ENCODE measurements around the gene BTBD10. TPM values are rescaled to one million over a fixed set of nuclear protein-coding genes. Genes with fewer than 3 reads are reported as not detected.
A peak's percentile ranks its signal among the peaks of the same experiment; 100 is the strongest.

Gene BTBD10
- total RNA-seq, result 10 to 100 TPM; 16.8 to 25.0 TPM

DNA sequence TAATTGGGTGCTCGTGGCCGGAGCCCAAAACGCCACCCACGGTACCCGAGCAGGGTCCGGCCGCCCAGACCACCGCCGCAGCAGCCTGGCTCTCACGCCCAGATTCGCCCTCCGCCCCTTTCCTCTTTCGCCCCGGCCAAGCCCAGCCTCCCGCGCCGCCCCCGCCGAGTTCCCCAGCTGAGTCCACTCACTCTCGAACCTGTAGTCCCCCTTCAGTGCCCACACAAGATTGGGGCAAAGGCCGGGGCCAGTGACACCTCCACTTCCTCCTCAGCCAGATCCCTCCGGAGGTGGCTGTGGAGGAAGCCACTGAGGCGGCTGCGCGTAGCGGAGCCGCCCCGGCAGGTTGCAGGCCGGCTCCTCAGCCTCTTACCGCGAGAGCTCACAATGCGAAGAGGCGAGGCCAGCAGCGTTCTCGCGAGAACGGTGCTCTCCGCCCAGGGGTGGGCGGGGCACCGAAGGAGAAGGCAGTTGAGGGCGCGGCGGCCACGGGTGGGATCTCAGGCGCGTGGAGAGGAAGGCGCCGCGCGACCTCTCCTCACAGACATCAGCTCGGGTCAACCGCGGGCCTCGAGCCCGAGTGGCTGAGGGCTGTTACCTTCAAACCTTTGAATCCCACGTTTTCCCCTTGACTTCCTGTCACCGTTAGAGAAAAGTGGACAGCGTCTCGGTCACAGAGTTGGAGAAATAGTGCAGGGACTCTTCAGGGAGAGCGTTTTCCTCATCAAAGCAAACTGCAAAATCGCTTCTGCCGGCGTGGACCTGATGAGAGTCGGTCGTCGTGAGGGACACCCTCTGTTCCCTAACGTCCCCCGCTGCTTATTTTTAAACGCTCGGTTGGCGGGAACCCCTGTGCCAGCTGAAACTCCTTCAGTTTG lies at the start of gene BTBD10:
TSS of gene BTBD10 (minus strand) at position 322 of the 878 bp plus-strand sequence. CDS start 18,098 bp downstream, outside the sequence.
- no peaks in the 10 kb centered on the region for H3K27me3 Mint-ChIP-seq
- no peaks in the 10 kb centered on the region for H3K9me3 Mint-ChIP-seq
- peaks cover 23% of the 10 kb centered on the region for H3K4me1 Mint-ChIP-seq
- peak within 1 kb of the TSS; percentile 96 for H3K4me3 Mint-ChIP-seq
- peak; percentile 96 for ATAC-seq (replicated peaks)
- H3K36me3 Mint-ChIP-seq (ENCODE audit: low read depth), result peaks cover 10% of the 10 kb centered on the region
- H3K27ac Mint-ChIP-seq, result peak within 1 kb of the TSS; percentile 98

DNA sequence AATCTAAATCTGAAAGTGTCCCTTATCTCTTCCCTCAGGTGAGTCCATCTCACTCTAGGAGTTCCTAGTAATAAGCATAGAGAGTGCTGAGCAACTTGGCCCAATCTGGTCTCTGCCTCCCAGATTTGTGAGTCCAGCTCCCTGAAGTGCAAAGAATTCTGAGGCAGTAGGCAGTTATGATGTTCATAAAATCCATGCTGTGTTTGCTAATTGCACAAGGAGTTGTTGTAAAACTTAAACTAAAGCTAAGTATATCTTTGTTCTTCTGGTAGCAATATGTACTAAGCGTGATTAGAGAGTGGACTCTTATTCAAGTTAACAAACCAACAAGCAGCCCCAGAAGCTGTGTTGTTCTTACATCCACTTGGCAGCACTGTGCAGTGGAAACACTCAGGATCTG lies 40.4 kb upstream of the BTBD10 start:
- Mint-ChIP-seq H3K4me1 (no peaks in the 10 kb centered on the region), H3K9me3 (no peaks in the 10 kb centered on the region), H3K36me3 (ENCODE audit: low read depth) (no peaks in the 10 kb centered on the region), H3K27me3 (peaks cover 34% of the 10 kb centered on the region), H3K27ac (no peak overlapping the region), H3K4me3 (no peak overlapping the region)
- ATAC-seq (replicated peaks), result no peak

DNA sequence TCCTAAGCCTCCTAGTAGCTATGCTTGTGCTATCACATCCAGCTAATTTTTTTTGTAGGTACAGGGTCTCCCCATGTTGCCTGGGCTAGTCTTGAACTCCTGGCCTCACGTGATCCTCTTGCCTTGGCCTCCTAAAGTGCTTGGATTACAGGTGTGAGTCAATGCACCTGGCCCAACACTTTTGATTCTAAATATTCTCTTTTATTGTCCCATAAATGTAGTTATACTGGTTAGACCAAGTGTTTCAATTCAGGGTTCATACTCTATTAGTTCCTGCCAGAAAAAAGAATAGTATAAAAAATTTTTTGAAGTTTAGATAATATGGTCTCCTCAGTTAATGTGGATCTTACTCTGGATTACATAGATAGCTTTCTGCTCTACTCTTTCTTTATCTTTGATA lies 39.5 kb upstream of the BTBD10 start:
- no peaks in the 10 kb centered on the region for H3K4me1 Mint-ChIP-seq
- H3K27ac Mint-ChIP-seq, result no peak overlapping the region

DNA sequence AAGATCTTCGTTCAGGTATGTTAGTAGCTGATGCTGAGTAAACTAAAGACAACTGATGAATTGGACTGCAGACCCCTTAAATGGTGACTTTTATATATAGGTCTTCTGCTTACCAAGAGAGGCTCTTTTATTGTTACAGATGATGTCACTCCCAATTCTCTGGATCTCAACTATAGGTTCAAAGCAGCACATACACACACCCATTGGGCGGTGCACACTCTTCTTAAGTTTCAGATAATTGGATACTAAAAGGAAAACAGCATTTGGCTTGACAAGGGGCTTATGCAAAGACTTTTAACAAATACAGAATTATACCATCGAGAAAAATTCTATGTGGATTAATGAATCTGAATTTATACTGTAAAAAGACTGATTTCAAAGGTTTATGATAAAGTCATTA lies 32.9 kb upstream of the BTBD10 start, which contains the start of gene PTH:
TSS of gene PTH (minus strand) at position 69 of the 400 bp plus-strand sequence. CDS start 3,142 bp downstream, outside the sequence.
- H3K4me1 Mint-ChIP-seq, result no peaks in the 10 kb centered on the region
- no peaks in the 10 kb centered on the region for H3K36me3 Mint-ChIP-seq (ENCODE audit: low read depth)
- H3K27ac Mint-ChIP-seq, result no peak within 1 kb of the TSS
- H3K4me3 Mint-ChIP-seq, result no peak within 1 kb of the TSS
- ATAC-seq (replicated peaks), result no peak
- H3K9me3 Mint-ChIP-seq, result no peaks in the 10 kb centered on the region
- peaks cover 24% of the 10 kb centered on the region for H3K27me3 Mint-ChIP-seq

More for the DNA sequence above, 39.5 kb upstream of the BTBD10 start:
- Mint-ChIP-seq H3K36me3 (ENCODE audit: low read depth) (no peaks in the 10 kb centered on the region), H3K9me3 (no peaks in the 10 kb centered on the region), H3K27me3 (peaks cover 38% of the 10 kb centered on the region), H3K4me3 (no peak overlapping the region)
- no peak for ATAC-seq (replicated peaks)

DNA sequence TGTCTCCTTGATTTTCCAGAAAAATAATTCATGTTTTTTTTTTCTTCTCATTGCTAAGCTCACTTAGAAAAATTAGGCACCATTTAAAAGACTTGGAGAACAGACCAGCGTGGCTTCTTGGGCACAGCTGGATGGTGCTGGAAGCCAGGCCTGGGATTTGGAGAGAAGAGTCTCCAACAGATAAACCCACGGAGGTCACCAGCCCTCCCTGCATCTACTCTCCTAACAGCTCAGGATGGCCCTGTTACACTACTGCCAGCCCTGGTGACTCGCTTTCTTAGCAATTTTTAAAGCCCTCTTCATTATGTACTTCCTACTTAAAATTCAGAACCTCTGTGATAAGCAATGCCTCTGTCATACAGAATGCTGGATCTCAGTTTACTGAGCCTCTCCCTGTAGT lies 31.0 kb upstream of the BTBD10 start:
- Mint-ChIP-seq H3K27me3 (peaks cover 16% of the 10 kb centered on the region), H3K4me3 (no peak overlapping the region), H3K4me1 (no peaks in the 10 kb centered on the region), H3K9me3 (no peaks in the 10 kb centered on the region), H3K36me3 (ENCODE audit: low read depth) (no peaks in the 10 kb centered on the region), H3K27ac (no peak overlapping the region)
- no peak for ATAC-seq (replicated peaks)

DNA sequence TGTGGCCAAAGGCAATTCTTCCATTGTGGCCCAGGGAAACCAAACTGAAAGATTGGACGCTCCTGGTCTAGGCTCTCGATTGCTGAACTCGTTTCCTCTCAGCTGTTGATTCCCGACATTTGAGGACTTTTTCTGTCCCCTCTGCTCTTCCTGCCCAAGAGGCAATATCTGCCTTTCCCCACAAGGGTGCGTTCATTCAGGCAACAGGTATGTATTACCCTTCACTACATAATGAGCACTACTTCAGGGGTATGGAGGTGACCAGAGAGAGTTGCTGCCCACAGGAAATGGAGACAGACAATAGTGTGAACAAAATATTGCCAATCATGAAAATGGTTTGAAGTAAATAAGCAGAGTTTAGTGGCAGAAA lies 24.6 kb upstream of the BTBD10 start:
- H3K36me3 Mint-ChIP-seq (ENCODE audit: low read depth), result no peaks in the 10 kb centered on the region
- H3K27ac Mint-ChIP-seq, result peak overlapping the region; percentile 2
- no peaks in the 10 kb centered on the region for H3K4me1 Mint-ChIP-seq
- no peaks in the 10 kb centered on the region for H3K9me3 Mint-ChIP-seq
- H3K4me3 Mint-ChIP-seq, result peak overlapping the region; percentile 45
- peaks cover 3% of the 10 kb centered on the region for H3K27me3 Mint-ChIP-seq
- peak; percentile 65 for ATAC-seq (replicated peaks)

DNA sequence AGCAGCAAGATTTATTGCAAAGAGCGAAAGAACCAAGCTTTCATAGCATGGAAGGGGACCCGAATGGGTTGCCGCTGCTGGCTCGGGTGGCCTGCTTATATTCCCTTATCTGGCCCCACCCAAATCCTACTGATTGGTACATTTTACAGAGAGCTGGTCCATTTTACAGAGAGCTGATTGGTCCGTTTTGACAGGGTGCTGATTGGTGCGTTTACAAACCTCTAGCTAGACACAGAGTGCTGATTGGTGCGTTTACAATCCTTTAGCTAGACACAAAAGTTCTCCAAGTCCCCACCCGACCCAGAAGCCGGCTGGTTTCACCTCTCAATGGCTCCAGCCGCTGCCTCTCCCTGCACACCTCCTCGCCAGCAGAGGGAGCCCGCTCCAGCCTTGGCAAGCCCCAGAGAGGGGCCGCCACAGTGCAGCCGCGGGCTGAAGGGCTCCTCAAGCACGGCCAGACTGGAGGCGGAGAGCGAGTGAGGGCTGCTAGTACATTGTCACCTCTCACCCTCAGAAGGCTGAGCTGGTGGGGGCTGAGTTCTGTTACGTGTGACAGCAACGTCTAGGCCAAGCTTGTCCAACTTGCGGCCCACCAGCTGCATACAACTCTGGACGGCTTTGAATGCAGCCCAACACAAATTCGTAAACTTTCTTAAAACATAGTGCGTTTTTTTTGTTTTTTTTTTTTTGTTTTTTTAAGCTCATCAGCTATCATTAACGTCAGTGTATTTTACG lies 24.1 kb upstream of the BTBD10 start:
- Mint-ChIP-seq H3K9me3 (no peaks in the 10 kb centered on the region), H3K27ac (peak overlapping the region; percentile 2), H3K4me3 (peak overlapping the region; percentile 45), H3K4me1 (no peaks in the 10 kb centered on the region), H3K36me3 (ENCODE audit: low read depth) (no peaks in the 10 kb centered on the region), H3K27me3 (peaks cover 3% of the 10 kb centered on the region)
- ATAC-seq (replicated peaks), result peak; percentile 86

DNA sequence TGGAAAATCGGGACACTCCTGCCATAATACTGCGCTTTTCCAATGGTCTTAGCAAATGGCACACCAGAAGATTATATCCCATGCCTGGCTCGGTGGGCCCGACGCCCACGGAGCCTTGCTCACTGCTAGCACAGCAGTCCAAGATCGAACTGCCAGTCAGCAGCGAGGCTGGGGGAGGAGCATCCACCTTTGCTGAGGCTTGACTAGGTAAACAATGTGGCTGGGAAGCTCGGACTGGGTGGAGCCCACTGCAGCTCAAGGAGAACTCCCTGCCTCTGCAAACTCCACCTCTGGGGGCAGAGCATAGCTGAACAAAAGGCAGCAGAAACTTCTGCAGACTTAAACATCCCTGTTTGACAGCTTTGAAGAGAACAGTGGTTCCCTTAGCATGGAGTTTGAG lies 17.2 kb upstream of the BTBD10 start:
- H3K4me3 Mint-ChIP-seq, result no peak overlapping the region
- no peaks in the 10 kb centered on the region for H3K9me3 Mint-ChIP-seq
- H3K4me1 Mint-ChIP-seq, result no peaks in the 10 kb centered on the region
- H3K36me3 Mint-ChIP-seq (ENCODE audit: low read depth), result no peaks in the 10 kb centered on the region
- no peak overlapping the region for H3K27ac Mint-ChIP-seq
- peaks cover 15% of the 10 kb centered on the region for H3K27me3 Mint-ChIP-seq
- no peak for ATAC-seq (replicated peaks)

DNA sequence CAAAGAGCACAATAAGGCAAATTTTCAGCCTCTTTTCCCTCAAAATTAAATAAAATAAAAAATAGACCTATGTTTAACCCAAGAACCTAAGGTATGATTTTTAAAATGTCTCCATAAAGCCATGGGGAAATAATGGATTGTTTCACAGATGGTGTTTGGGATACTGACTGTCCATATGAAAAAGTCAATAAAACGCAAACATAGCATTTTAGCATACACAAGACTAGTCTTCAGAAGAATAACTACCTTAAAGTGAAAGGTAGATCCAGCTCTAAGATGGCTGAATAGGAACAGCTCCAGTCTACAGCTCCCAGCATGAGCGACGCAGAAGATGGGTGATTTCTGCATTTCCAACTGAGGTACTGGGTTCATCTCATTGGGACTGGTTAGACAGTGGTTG lies 16.7 kb upstream of the BTBD10 start:
- H3K9me3 Mint-ChIP-seq, result no peaks in the 10 kb centered on the region
- no peak overlapping the region for H3K27ac Mint-ChIP-seq
- H3K27me3 Mint-ChIP-seq, result peaks cover 15% of the 10 kb centered on the region
- no peaks in the 10 kb centered on the region for H3K4me1 Mint-ChIP-seq
- no peak for ATAC-seq (replicated peaks)
- no peak overlapping the region for H3K4me3 Mint-ChIP-seq
- H3K36me3 Mint-ChIP-seq (ENCODE audit: low read depth), result no peaks in the 10 kb centered on the region

DNA sequence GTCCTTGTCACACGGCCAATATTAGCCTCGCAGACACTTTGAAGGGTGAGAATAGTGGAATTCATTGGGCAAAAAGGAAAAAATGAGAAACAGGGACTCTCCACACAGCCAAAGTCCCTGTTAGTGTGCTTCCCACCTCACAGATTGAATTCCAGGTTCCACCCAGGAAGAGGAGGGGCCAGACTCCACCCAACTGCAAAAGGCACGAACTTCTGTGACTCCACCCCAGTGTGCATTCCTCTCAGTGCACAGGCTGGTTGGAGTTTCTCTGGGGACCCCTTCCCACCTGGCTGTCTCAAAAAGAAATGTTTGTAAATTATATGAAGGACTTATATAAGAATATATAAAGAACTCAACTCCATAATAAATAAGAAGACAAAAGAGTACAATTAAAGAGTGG lies 12.1 kb upstream of the BTBD10 start:
- Mint-ChIP-seq H3K9me3 (no peaks in the 10 kb centered on the region), H3K36me3 (ENCODE audit: low read depth) (no peaks in the 10 kb centered on the region), H3K27me3 (peaks cover 15% of the 10 kb centered on the region), H3K4me3 (no peak overlapping the region), H3K4me1 (no peaks in the 10 kb centered on the region), H3K27ac (no peak overlapping the region)
- no peak for ATAC-seq (replicated peaks)

DNA sequence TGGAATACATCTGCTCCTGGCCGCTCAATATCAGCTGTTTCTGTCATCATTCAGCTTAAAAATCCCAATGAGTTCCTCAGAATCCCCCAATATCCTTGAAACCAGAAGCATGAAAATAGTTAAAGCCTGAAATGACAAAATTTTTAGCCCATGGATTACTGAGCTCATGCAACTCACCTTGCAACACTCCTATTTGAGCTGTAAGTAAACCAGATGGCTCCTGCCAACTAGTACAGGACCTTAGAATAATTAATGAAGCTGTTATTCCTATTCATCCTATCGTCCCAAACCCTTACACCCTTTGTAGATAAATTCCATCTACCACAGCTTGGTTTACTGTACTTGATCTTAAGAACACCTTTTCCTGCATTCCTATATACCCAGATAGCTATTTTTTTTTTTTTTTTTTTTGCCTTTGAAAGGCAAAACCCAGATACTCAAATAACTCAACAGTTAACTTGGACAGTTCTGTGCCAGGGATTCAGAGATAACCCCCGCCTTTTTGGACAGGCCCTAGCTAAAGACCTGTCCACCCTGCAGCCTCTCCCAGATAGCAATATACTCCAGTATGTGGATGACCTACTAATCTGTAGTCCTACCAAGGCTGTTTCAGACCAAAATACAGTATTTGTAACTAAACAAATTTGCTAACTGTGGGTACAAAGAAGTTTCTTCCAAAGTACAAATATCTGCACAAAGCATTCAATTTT lies 10.1 kb upstream of the BTBD10 start:
- Mint-ChIP-seq H3K36me3 (ENCODE audit: low read depth) (no peaks in the 10 kb centered on the region), H3K4me1 (no peaks in the 10 kb centered on the region), H3K27me3 (peaks cover 9% of the 10 kb centered on the region), H3K9me3 (no peaks in the 10 kb centered on the region), H3K27ac (no peak overlapping the region), H3K4me3 (no peak overlapping the region)
- ATAC-seq (replicated peaks), result no peak

DNA sequence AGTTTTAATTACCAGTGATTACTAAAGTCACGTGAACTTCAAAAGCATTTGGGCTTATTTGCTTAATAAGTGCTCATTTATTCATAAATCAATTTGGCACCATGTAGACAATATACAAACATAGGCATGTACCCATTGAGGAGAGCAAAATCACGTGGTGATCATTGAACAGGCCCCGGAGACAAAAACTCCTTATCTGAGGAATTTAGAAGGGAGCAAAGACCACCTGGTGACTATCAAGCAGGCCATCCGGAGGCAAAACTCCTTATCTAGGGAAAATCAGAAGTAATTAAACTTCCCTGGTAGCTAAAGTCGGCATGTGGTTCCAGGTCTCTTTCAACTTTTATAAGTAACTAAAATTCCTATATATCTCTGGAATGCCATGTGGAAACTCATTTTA lies 5.7 kb upstream of the BTBD10 start:
- no peaks in the 10 kb centered on the region for H3K9me3 Mint-ChIP-seq
- H3K27ac Mint-ChIP-seq, result no peak overlapping the region
- ATAC-seq (replicated peaks), result no peak
- H3K27me3 Mint-ChIP-seq, result peaks cover 9% of the 10 kb centered on the region
- H3K36me3 Mint-ChIP-seq (ENCODE audit: low read depth), result no peaks in the 10 kb centered on the region
- peaks cover 3% of the 10 kb centered on the region for H3K4me1 Mint-ChIP-seq
- no peak overlapping the region for H3K4me3 Mint-ChIP-seq

DNA sequence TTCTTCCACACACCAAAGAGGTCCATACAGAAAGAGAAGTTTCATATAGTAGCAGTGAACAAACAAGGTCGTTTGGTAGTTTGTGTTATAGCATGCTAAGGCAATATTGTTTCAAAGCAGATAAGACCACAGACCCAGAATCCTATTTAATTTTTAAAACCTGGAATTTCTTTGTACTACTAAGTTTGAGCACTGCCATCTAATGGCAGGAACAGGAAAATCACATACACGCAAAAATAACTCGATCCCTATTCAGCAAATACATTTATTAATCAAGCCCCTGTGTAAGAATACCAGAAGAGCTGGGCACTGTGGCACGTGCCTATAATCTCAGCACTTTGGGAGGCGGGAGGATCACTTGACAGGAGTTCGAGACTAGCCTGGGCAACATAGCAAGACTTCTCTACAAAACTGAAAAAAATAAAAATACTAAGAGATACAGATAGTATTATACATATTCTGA lies 2.9 kb upstream of the BTBD10 start:
- Mint-ChIP-seq H3K27ac (no peak overlapping the region), H3K27me3 (peaks cover 9% of the 10 kb centered on the region), H3K4me3 (no peak overlapping the region), H3K4me1 (peaks cover 12% of the 10 kb centered on the region), H3K9me3 (no peaks in the 10 kb centered on the region), H3K36me3 (ENCODE audit: low read depth) (no peaks in the 10 kb centered on the region)
- no peak for ATAC-seq (replicated peaks)

DNA sequence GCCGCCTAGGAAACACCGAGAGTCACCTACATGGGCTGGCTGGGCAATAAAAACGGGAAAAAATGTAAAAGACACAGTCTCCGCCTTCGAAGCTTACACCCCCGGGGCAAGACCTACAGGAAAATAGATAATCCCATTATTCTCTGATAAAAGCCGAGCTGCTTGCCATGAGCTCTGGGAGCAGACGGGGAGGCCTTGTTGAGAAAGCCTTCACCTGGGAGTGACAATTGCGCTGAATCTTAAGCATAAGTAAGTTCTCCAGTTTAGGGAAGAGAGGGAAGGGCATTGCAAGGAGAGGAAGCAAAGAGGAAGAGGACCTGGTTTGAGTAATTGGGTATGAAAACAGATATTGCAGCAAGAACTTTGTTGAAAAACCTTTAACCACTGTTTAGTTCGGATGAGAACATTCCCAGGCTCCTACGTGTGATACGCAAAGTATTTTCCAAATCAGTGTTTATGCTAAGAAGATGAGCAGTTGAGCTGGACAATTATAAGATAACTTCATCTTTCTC lies 813 bp upstream of the BTBD10 start:
- H3K4me1 Mint-ChIP-seq, result peaks cover 23% of the 10 kb centered on the region
- peaks cover 10% of the 10 kb centered on the region for H3K36me3 Mint-ChIP-seq (ENCODE audit: low read depth)
- peak overlapping the region; percentile 98 for H3K27ac Mint-ChIP-seq
- no peaks in the 10 kb centered on the region for H3K9me3 Mint-ChIP-seq
- ATAC-seq (replicated peaks), result no peak
- peak overlapping the region; percentile 96 for H3K4me3 Mint-ChIP-seq
- H3K27me3 Mint-ChIP-seq, result no peaks in the 10 kb centered on the region

Data from activated T-helper 17 cell treated with anti-CD3 and anti-CD28 coated beads, Interleukin-2, amount 50 U/mL, for 72 hours (primary cell).